HEK293 (cell line): ENCODE data around the gene TMEM243.

Experiments used
- EGR2 ChIP-seq: fragments of 450-650 bp; formaldehyde crosslinking; IDR thresholded peaks from 2 replicates; pipeline ENCODE4 v1.5.1; 2016; ENCODE audit warnings: low read depth, missing biosample characterization, missing genetic modification characterization
- ELK4 ChIP-seq: IDR thresholded peaks from 2 replicates; pipeline ENCODE4 v1.6.1; 2011; ENCODE audit warnings: mild to moderate bottlenecking, low read depth, low read length, borderline replicate concordance
- GLIS1 ChIP-seq: fragments of 450-650 bp; formaldehyde crosslinking; IDR thresholded peaks from 2 replicates; pipeline ENCODE4 v1.5.1; 2016; ENCODE audit warnings: missing biosample characterization, missing genetic modification characterization
- KLF10 ChIP-seq: fragments of 450-650 bp; IDR thresholded peaks from 2 replicates; pipeline ENCODE4 v1.5.1; 2018; ENCODE audit warnings: missing biosample characterization, mild to moderate bottlenecking, missing genetic modification characterization
- KLF7 ChIP-seq: fragments of 450-650 bp; formaldehyde crosslinking; IDR thresholded peaks from 2 replicates; pipeline ENCODE4 v1.5.1; 2016; ENCODE audit warnings: missing biosample characterization, missing genetic modification characterization, borderline replicate concordance
- KLF9 ChIP-seq: fragments of 450-650 bp; formaldehyde crosslinking; IDR thresholded peaks from 2 replicates; pipeline ENCODE4 v1.5.1; 2016; ENCODE audit warnings: missing biosample characterization, missing genetic modification characterization, low read depth
- PRDM10 ChIP-seq: fragments of 450-650 bp; formaldehyde crosslinking; IDR thresholded peaks from 2 replicates; pipeline ENCODE4 v1.5.1; 2016; ENCODE audit warnings: missing biosample characterization, missing genetic modification characterization
- REPIN1 ChIP-seq: fragments of 450-650 bp; formaldehyde crosslinking; IDR thresholded peaks from 2 replicates; pipeline ENCODE4 v1.5.1; 2017; ENCODE audit warnings: missing biosample characterization, missing genetic modification characterization, low read depth
- ZBTB26 ChIP-seq: fragments of 450-650 bp; formaldehyde crosslinking; optimal IDR thresholded peaks from 2 replicates; pipeline ENCODE3; 2016; ENCODE audit warnings: missing biosample characterization, mild to moderate bottlenecking, missing genetic modification characterization
- ZBTB49 ChIP-seq: fragments of 450-650 bp; formaldehyde crosslinking; IDR thresholded peaks from 2 replicates; pipeline ENCODE4 v1.5.1; 2016; ENCODE audit warnings: missing biosample characterization, missing genetic modification characterization, low read depth
- ZNF132 ChIP-seq: fragments of 450-650 bp; formaldehyde crosslinking; IDR thresholded peaks from 2 replicates; pipeline ENCODE4 v1.5.1; 2017; ENCODE audit warnings: missing biosample characterization, missing genetic modification characterization, borderline replicate concordance
- ZNF274 ChIP-seq, 2 experiments: fragments of 200-500 bp in 1 of 2; fragments of 450-650 bp in 1 of 2; sonication (Bioruptor generic) in 1 of 2; formaldehyde crosslinking in 1 of 2; IDR thresholded peaks; 2 replicates each; pipeline versions ENCODE4 v1.5.1 to v1.6.1; 2014 to 2016; ENCODE audit warnings: borderline replicate concordance in 1 of 2, inconsistent platforms in 1 of 2, low read length in 1 of 2, missing biosample characterization in 1 of 2, missing genetic modification characterization in 1 of 2
- ZNF394 ChIP-seq: fragments of 450-650 bp; formaldehyde crosslinking; IDR thresholded peaks from 2 replicates; pipeline ENCODE4 v1.5.1; 2016; ENCODE audit warnings: missing biosample characterization, missing genetic modification characterization, mild to moderate bottlenecking, moderate library complexity, borderline replicate concordance
- ZNF398 ChIP-seq: fragments of 450-650 bp; formaldehyde crosslinking; IDR thresholded peaks from 2 replicates; pipeline ENCODE4 v1.5.1; 2017; ENCODE audit warnings: missing biosample characterization, missing genetic modification characterization
- ZNF404 ChIP-seq: fragments of 450-650 bp; formaldehyde crosslinking; IDR thresholded peaks from 2 replicates; pipeline ENCODE4 v1.5.1; 2017; ENCODE audit warnings: missing biosample characterization, missing genetic modification characterization
- ZNF449 ChIP-seq: fragments of 450-650 bp; formaldehyde crosslinking; IDR thresholded peaks from 2 replicates; pipeline ENCODE4 v1.5.1; 2017; ENCODE audit warnings: missing biosample characterization, mild to moderate bottlenecking, missing genetic modification characterization, moderate library complexity
- ZNF513 ChIP-seq: fragments of 450-650 bp; IDR thresholded peaks from 2 replicates; pipeline ENCODE4 v1.5.1; 2018; ENCODE audit warnings: missing biosample characterization, missing genetic modification characterization
- ZNF521 ChIP-seq: fragments of 450-650 bp; formaldehyde crosslinking; IDR thresholded peaks from 2 replicates; pipeline ENCODE4 v1.5.1; 2017; ENCODE audit warnings: missing biosample characterization, mild to moderate bottlenecking, missing genetic modification characterization
- ZNF561 ChIP-seq: fragments of 450-650 bp; IDR thresholded peaks from 2 replicates; pipeline ENCODE4 v1.5.1; 2018; ENCODE audit warnings: missing biosample characterization, missing genetic modification characterization, borderline replicate concordance
- ZNF660 ChIP-seq: fragments of 450-650 bp; IDR thresholded peaks from 2 replicates; pipeline ENCODE4 v1.5.1; 2018; ENCODE audit warnings: missing biosample characterization, mild to moderate bottlenecking, missing genetic modification characterization
- ZSCAN5A ChIP-seq: fragments of 450-650 bp; formaldehyde crosslinking; IDR thresholded peaks from 2 replicates; pipeline ENCODE4 v1.5.1; 2016; ENCODE audit warnings: missing biosample characterization, missing genetic modification characterization

Gene TMEM243

GRCh38 chr7:87152112-87152896, 67.2 kb downstream of the TMEM243 start, which contains the start of gene DMTF1 (continued):
- TF ChIP-seq GLIS1 (tag by site-specific recombination) (0 out of 2 replicates have a peak, but pooled peaks have one; percentile 31), ELK4 (peak; percentile 53; the same call in 1 of the 2 replicates), ZBTB26 (tag by site-specific recombination) (peak; percentile 83), ZNF660 (tag by site-specific recombination) (peak; percentile 16), ZNF561 (tag by site-specific recombination) (no peak), ZNF274 (IDR thresholded peaks at IDR 0.05; ENCODE audit: low read length) (no peak), ZNF274 (tag by site-specific recombination; IDR thresholded peaks at IDR 0.05; ENCODE audit: borderline replicate concordance) (no peak), ZNF521 (tag by site-specific recombination) (no peak), ZNF449 (no peak), ZNF398 (0 out of 2 replicates have a peak, but pooled peaks have one; percentile 22), ZNF132 (tag by site-specific recombination) (no peak), EGR2 (tag by site-specific recombination) (peak; percentile 51; the same call in 1 of the 2 replicates), ZBTB49 (tag by site-specific recombination) (no peak), KLF7 (tag by site-specific recombination) (peak; percentile 42; the same call in 1 of the 2 replicates), ZNF394 (tag by site-specific recombination) (0 out of 2 replicates have a peak, but pooled peaks have one; percentile 12), ZNF404 (tag by site-specific recombination) (no peak), KLF10 (tag by site-specific recombination) (peak; percentile 48), ZNF513 (tag by site-specific recombination) (no peak), PRDM10 (no peak; the same call in 1 of the 2 replicates), REPIN1 (tag by site-specific recombination) (no peak), ZSCAN5A (tag by site-specific recombination) (peak; percentile 72; the same call in 1 of the 2 replicates), KLF9 (tag by site-specific recombination) (peak; percentile 51)
